ENCODE measurements around the gene ADPRM. TPM values are rescaled to one million over a fixed set of nuclear protein-coding genes. Genes with fewer than 3 reads are reported as not detected.

Gene ADPRM
- total RNA-seq, 1 experiment from 2014 or later, result 5.1 TPM

- no peaks in the 10 kb centered on the region for H3K9me3 Mint-ChIP-seq
- Histone ChIP-seq H2BK5ac (ENCODE audit: insufficient read length, low read length) (no peak overlapping the region), H2AFZ (ENCODE audit: low read length) (no peak overlapping the region), H4K91ac (ENCODE audit: insufficient read length, low read depth, low read length) (no peak overlapping the region), H2BK12ac (ENCODE audit: insufficient read length, low read depth, low read length) (no peak overlapping the region), H2AK5ac (ENCODE audit: insufficient read length, low read length) (no peak overlapping the region), H4K8ac (replicated peaks; ENCODE audit: insufficient read length, low read depth, low read length) (no peak overlapping the region), H4K20me1 (ENCODE audit: control insufficient read depth, insufficient read depth, insufficient read length) (no peaks in the 10 kb centered on the region), H3K27ac (ENCODE audit: insufficient read length, low read depth, low read length) (no peak overlapping the region), H3K56ac (ENCODE audit: insufficient read length, low read depth, low read length) (no peak overlapping the region), H3K9me3 (ENCODE audit: control insufficient read depth, low read depth, low read length) (no peaks in the 10 kb centered on the region), H2BK15ac (ENCODE audit: low read depth, low read length) (no peak overlapping the region), H3K79me2 (ENCODE audit: insufficient read depth, low read length) (no peaks in the 10 kb centered on the region), H3K14ac (ENCODE audit: insufficient read depth, low read length) (no peak overlapping the region), H3K4me2 (ENCODE audit: insufficient read depth, insufficient read length, low read length) (no peak overlapping the region), H3K27me3 (ENCODE audit: insufficient read depth, low read length) (no peaks in the 10 kb centered on the region), H2BK20ac (ENCODE audit: low read depth, low read length, poor library complexity, severe bottlenecking) (no peak overlapping the region), H4K5ac (ENCODE audit: insufficient read length, low read depth, low read length) (no peak overlapping the region), H3T11ph (ENCODE audit: low read length) (no peak overlapping the region), H3K9ac (ENCODE audit: extremely low read depth, insufficient read length, low read length) (no peak overlapping the region), H2BK120ac (ENCODE audit: low read depth, low read length, poor library complexity, severe bottlenecking) (no peak overlapping the region), H3K23me2 (ENCODE audit: insufficient read length, low read depth, low read length, poor library complexity, severe bottlenecking) (no peaks in the 10 kb centered on the region), H3K23ac (ENCODE audit: insufficient read length, low read depth, low read length) (no peak overlapping the region), H3K79me1 (ENCODE audit: insufficient read depth, low read depth, low read length, poor library complexity, severe bottlenecking) (no peaks in the 10 kb centered on the region), H3K18ac (ENCODE audit: insufficient read length, low read depth, low read length) (no peak overlapping the region), H3K4ac (ENCODE audit: low read depth, low read length) (no peak overlapping the region), H3K4me1 (ENCODE audit: insufficient read depth, low read length) (no peaks in the 10 kb centered on the region; the same call in 1 of the 2 replicates)
- H3K4me3 Mint-ChIP-seq, result no peak overlapping the region
- no peak overlapping the region for H3K27ac Mint-ChIP-seq
- peaks cover 8 to 11% of the 10 kb centered on the region in 2 experiments for H3K4me1 Mint-ChIP-seq
- WGBS (ENCODE audit: extremely low coverage, insufficient read length, low lambda C conversion rate), result no CpG with 5 or more reads among the region's 6 CpGs
- H3K27me3 Mint-ChIP-seq (ENCODE audit: low read depth), result no peaks in the 10 kb centered on the region; the same call in 1 of the 2 replicates
- DNase-seq, result no peak
- TF ChIP-seq CTCF (conservative IDR thresholded peaks at IDR 0.05), result no peak
- peaks cover 0 to 1% (median 0%) of the 10 kb centered on the region in 3 experiments; a peak in 1 of 7 replicates for H3K36me3 Mint-ChIP-seq (ENCODE audit: insufficient read depth in 1 of 3, low read depth in 3 of 3)
These were observed 47.8 kb downstream of the ADPRM start for GRCh38 chr17:10745231-10745630.
